GM06990 (cell line): ENCODE data around the gene NR2E1.

Experiments used
- DNase-seq: peaks from one replicate; pipeline ENCODE4 v3.0.0-alpha.2; 2011; ENCODE audit not compliant: insufficient read length; ENCODE audit errors: extremely low read depth
- H3K27me3 ChIP-seq: replicated peaks from 2 replicates; pipeline ENCODE4 v1.6.0; 2011; ENCODE audit warnings: low read length; ENCODE audit not compliant: control insufficient read depth, insufficient read depth
- H3K36me3 ChIP-seq: 2 replicates; pipeline ENCODE4 v1.5.1; 2011; ENCODE audit warnings: low read length; ENCODE audit not compliant: control insufficient read depth, insufficient read depth
- H3K4me3 ChIP-seq: replicated peaks from 2 replicates; pipeline ENCODE4 v1.5.1; 2011; ENCODE audit warnings: low read depth, mild to moderate bottlenecking, control low read depth, low read length
- TF ChIP-seq, protein P1 (sequence below): IDR thresholded peaks from 2 replicates; pipeline ENCODE4 v1.5.1; 2011; ENCODE audit warnings: low read length, control low read depth, mild to moderate bottlenecking, inconsistent platforms; ENCODE audit not compliant: insufficient read depth, poor library complexity, severe bottlenecking

Gene NR2E1

DNA sequence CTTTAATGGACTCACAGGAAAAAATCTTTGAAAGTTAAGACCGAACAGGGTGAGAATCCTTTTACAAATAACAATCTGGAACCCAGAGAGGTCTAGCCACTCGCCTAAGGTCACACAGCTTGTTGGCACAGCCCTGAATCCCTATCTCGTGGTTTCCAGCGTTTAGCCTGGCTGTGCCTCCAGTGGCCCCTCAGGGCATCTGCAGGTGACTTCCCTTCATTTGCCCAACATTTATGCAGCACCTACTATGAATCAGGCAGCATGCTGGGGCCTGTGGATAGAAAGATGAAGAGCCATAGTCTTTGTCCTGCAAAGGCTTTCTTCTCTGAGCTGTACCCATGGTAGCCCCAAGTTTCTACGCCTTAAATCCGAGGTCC, 2.6 kb upstream of the NR2E1 start:
- DNase-seq, result no peak
- H3K36me3 ChIP-seq, result no peaks in the 10 kb centered on the region
- H3K27me3 ChIP-seq, result peaks cover 4% of the 10 kb centered on the region
- no peak overlapping the region for H3K4me3 ChIP-seq
- TF ChIP-seq, protein P1, sequence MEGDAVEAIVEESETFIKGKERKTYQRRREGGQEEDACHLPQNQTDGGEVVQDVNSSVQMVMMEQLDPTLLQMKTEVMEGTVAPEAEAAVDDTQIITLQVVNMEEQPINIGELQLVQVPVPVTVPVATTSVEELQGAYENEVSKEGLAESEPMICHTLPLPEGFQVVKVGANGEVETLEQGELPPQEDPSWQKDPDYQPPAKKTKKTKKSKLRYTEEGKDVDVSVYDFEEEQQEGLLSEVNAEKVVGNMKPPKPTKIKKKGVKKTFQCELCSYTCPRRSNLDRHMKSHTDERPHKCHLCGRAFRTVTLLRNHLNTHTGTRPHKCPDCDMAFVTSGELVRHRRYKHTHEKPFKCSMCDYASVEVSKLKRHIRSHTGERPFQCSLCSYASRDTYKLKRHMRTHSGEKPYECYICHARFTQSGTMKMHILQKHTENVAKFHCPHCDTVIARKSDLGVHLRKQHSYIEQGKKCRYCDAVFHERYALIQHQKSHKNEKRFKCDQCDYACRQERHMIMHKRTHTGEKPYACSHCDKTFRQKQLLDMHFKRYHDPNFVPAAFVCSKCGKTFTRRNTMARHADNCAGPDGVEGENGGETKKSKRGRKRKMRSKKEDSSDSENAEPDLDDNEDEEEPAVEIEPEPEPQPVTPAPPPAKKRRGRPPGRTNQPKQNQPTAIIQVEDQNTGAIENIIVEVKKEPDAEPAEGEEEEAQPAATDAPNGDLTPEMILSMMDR, result peak; percentile 40

- TF ChIP-seq, protein P1, result no peak
- H3K36me3 ChIP-seq, result no peaks in the 10 kb centered on the region
- H3K27me3 ChIP-seq, result peaks cover 4% of the 10 kb centered on the region
- no peak overlapping the region for H3K4me3 ChIP-seq
- DNase-seq, result no peak
Measured at GRCh38 chr6:108163644-108164542, 1.9 kb upstream of the NR2E1 start.

DNA sequence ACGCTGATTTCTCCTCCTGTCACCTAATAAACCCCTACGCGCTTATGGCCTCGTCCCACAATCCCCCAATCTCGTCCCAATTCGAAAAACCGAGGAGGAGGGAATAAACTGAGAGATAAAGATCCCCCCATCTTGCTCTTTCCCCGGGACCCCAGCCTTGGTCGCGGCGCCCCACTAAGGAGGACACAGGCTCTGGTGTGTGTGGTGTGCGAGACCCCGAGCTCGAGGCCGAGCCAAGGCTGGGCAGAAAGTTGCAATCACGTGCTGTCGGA, 1.3 kb upstream of the NR2E1 start:
- H3K4me3 ChIP-seq, result no peak overlapping the region
- no peak for DNase-seq
- peaks cover 4% of the 10 kb centered on the region for H3K27me3 ChIP-seq
- TF ChIP-seq, protein P1, result no peak
- H3K36me3 ChIP-seq, result no peaks in the 10 kb centered on the region

DNA sequence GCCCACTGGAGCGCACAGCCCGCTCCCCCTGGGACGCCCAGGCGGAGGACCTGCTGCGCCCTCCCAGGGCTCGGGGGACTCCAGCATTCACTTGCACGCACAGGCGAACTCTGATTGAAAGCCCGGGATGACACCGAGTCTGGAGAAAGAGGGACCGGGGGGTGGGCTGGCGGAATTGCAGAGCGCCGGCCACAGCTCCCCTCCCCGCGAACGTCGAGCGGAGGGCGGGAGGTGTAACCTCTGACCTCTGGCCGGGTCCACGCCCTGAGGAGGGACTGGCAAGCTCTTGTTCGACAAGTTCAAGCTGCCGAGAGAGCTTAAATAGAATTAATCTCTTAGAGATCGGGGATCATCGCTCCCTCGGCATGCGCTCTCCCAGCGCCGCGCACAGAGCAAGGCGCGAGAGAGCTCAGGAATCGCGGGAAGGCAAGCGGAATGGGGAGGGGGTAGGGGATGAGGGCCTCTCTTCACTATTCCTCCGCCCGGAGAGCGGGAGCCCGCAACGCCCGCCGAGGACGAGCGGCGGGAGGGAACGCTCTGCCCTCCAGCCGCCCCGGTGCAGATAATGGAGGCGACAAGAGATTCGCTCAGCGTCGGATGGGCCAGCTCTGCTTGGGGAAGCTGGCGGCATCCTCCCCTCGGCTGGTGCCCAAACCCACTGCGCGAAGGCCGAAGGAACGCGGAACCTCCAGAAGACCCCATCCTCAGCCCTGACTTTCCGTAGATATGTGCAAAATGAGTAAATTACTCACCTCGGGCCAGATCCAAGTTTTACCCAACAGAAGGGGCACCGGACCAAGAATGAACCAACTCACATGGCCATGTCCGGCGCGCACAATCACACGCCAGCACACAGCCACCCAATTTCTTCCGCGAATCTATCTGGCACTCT, 761 bp upstream of the NR2E1 start:
- Histone ChIP-seq H3K4me3 (no peak overlapping the region), H3K36me3 (no peaks in the 10 kb centered on the region), H3K27me3 (peaks cover 4% of the 10 kb centered on the region)
- TF ChIP-seq, protein P1, result no peak
- no peak for DNase-seq

DNA sequence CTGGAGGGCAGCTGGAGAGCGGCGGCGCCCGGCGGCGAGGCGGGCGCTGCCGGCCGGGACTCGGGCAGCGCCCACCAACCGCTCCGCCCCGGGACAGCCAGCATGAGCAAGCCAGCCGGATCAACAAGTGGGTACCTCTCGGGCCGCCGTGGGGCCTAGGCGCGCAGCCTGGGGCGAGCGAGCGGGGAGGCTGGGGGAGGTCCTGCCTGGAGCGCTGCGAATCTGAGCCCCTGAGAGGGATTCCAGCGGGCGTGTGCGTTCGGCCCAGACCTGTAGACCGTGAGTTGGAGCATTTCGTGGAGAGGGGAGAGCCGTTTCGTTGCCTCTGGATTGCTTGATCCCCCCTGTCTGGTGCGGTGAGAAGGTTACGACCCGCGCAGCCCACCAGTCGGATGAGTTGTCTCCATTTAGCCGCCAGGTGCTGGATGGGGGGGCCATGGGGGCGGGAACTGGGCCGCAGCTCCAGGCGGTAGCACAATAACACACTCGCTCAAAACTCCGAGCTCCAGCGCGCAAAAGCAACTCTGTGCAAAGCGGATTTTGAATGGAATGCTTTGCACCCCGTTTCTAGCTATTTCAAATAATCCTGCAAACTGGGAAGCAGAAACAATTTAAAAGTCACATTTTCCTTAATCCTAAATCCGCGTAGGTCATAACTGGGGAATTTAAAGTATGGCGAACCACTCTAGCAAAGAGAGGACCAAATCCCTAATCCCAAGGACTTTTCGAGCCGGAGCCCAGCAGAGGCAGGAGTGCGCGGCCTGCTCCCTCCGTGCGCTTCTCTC, 1.0 kb downstream of the NR2E1 start:
- DNase-seq, result no peak
- TF ChIP-seq, protein P1, result no peak
- Histone ChIP-seq H3K36me3 (no peaks in the 10 kb centered on the region), H3K27me3 (peaks cover 5% of the 10 kb centered on the region), H3K4me3 (no peak overlapping the region)
